NCI-H2227 (cell line): Measurements from ENCODE around the gene DEPDC1B.
"Not testable (repeated sequence)": the region's sequence is repeated elsewhere in the genome, so short reads cannot be mapped to it uniquely, and the experiment has no call there.

Source experiments
- DNase-seq: peaks from one replicate; lab custom pipeline; 2025; ENCODE audit not compliant: unreplicated experiment; lab: John Stamatoyannopoulos, UW

The DEPDC1B gene

DNA sequence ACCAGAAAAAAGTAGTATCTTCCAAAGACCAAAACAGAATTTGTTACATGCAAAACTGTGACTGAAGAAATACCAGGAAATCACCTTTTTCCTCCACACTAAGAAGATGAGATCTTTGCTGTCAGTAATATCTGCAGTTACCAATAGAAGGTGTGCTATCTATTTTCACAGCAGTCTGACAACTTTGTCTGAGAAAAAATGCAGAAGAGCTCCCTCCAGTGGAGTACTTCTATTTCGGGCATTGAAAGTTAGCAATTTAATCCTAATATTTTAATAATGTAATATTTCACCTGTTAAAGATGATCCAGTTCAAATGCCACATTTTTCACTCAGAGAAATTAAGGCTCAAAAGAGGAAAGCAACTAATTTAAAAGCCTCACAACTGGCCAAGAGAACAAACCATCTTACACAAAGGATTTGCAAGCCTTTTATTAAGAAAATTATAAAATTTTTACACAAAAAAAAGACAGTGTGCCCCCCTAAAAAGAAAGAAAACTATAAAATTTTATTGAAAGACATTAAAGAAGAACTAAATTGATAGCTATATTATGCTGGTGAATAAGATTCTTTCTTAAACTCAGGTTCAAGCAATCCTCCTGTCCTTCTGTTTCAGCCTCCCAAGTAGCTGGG is 50.6 kb downstream of the DEPDC1B start:
- peak; percentile 15 for DNase-seq

DNA sequence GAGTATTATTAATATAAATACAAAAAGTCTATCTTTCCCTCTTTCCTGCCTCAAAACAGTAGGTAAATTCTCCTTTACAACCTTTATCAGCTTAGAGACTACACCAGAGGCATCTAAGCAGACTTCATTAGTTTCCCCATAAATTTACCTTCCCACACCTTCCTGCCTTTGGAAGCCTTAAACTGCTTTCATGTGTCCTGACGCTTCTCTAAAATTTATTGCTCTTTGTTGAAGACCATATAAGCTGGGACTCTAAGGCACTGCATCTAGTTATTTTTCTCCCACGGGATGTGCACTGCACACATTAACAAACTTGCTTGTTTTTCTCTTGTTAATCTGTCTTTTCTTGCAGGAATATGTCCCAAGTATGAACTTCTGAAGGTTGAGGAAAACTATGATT is 51.8 kb downstream of the DEPDC1B start:
- DNase-seq, result no peak

DNA sequence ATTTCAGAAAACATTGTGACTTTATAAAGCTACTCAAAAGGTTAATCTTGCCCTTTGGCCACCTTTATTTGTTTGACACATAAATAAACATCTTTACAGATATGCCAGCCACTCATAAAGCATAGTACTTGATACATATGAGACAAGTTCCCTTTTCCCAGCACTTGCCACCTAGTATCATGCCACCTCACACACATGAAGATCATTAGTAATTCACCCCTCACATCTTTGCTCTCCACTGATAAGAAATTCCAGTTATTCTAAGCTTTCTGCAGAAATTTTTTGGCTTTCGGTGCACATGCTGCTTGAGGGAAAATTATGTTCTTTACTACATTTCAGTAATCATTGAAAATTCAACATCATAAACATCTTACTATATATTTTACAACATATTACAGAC is 59.1 kb downstream of the DEPDC1B start:
- no peak for DNase-seq

- no peak for DNase-seq
Observed at GRCh38 chr5:60639544-60639943, 60.4 kb downstream of the DEPDC1B start.

DNA sequence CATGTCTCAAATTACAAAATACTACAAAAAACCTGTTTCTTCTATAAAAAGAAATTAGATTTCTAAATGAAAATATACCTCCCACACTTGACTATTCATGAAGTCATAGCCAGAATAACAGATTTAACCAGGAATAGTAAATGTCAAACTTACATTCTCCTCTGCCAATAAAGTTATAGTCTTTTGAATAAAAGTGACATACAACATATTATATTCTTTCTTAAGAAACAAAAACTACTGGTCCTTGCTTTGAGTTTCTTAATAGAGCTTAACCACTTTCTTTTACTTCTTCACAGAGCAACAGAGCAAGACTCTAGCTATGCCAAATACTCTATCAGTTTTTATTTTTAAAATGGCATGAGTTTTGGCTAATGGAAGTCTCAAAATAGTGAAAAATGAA is 61.7 kb downstream of the DEPDC1B start:
- no peak for DNase-seq

DNA sequence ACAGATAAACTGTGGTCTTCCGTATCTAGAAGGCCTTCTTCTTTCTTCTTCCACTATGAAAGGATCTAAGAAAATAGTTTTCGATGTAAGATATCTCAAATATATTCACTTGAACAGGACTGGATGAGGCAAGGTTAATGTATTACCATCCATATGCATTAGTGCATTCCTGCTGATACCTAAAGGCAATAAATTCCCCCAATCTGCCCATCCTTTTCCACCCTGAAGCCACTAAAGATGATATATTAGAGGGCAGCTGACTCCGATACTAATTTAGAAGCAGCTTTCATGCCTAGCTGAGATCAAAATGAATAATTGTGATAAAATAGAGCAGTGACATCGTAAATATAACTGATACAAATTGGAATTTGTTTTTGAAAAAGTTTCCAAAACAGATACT is 63.3 kb downstream of the DEPDC1B start:
- DNase-seq, result no peak

GRCh38 chr5:60636001-60636400 is 64.0 kb downstream of the DEPDC1B start:
- DNase-seq, result no peak

- no peak for DNase-seq
Observed at GRCh38 chr5:60634051-60634450, 65.9 kb downstream of the DEPDC1B start.

- DNase-seq, result no peak
Observed at GRCh38 chr5:60633341-60633740, 66.6 kb downstream of the DEPDC1B start.

DNA sequence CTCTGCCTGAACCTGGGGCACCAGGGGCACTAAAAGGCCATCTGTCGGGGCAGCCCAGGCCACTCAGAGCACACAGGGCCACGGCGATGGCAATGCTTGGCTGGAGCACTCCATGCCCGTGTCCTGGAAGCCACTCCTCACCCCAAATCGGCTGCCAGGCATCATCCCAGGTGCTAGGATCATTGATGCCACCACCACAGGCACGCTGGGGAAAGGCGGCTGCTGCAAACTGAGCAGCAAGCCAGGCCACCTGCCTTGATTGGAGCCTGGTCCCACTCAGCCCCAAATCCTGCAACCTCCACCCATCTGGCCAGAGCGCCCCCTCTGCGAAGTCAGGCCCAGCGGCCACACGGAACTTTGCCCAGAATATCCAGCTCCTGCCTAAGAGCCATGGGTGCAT is 67.8 kb downstream of the DEPDC1B start:
- no peak for DNase-seq

DNA sequence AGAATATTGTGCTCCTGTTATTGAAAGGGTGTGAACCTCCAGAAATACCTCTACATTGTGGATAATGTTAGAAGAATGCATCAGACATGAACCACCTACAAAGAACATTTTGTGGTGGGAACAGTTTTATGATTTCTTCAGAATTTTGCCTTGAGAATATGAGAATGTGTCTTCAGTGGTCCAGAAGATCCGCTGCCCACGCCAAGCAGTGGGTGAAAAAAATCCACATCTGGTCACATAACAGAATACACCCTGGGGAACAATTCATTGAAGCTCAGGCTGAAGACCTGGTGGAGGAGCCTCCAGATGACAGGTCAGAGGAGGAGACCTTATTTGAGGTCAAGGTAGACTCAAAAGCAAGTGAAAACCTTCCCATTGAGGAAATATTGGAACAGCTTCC is 69.1 kb downstream of the DEPDC1B start:
- no peak for DNase-seq

DNA sequence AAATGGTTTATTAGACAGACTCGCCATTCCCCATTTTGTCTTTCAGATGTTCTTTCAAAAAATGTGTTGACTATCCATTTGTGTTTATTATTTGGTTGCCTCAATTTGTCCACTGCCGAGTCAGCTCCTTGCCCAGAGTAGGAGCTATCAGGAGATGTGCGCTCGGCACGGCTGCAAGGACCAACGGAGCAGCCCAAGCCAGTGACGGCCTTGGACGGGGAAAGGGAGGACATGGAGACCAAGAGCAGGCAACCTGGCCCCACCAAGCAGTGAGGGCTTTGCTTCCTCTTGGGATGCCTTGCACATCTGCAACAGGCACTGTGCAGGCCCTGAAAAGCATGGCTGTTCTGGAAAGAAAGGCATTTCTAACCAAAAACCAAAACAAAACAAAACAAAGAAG is 69.8 kb downstream of the DEPDC1B start:
- no peak for DNase-seq

- DNase-seq, result not testable (repeated sequence)
Observed at GRCh38 chr5:60624875-60625274, 75.1 kb downstream of the DEPDC1B start.

DNA sequence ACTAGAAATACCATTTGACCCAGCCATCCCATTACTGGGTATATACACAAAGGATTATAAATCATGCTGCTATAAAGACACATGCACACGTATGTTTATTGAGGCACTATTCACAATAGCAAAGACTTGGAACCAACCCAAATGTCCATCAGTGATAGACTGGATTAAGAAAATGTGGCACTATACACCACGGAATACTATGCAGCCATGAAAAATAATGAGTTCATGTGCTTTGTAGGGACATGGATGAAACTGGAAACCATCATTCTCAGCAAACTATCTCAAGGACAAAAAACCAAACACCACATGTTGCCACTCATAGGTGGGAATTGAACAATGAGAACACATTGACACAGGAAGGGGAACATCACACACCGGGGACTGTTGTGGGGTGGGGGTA is 79.2 kb downstream of the DEPDC1B start:
- DNase-seq, result not testable (repeated sequence)

DNA sequence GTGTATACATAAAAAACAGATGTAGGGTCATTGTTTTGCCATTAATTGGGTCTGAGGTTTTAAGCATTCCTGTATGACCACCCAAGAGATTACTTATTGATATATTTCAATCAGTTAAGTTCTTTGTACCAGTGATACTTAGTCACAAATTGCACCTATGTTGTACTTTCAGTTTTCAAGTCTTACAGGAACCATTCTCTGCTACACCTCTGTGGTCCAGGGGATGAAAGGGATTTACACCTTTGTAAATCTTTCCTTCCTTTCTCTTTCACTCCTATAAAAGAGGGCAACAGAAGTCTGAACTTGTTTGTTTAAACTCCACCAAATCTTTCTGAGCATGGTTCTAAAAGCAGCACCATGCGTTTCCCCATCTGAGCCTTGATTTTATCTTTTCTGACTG is 86.1 kb downstream of the DEPDC1B start:
- DNase-seq, result no peak

DNA sequence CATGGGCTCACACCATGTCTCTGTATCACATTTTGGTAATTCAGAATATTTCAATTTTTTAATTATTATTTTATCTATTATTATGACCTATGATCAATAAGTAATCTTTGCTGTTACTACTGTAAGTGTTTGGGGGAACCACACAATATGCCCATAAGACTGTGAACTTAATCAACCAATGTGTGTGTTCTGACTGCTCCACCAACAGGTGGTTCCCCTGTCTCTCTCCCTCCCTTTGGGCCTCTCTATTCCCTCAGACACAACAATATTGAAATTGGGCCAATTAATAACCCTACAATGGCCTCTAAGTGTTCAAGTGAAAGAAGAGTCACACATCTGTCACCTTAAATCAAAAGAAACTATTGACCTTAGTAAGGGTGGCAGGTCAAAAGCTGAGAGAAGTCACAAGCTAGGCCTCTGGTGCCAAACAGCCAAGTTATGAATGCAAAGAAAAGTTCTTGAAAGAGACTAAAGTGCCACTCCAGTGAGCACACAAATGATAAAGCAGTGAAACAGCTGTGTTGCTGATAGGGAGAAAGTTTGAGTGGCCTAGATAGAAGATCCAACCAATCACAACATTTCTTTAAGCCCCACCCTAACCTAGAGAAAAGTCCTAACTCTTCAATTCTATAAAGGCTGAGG is 88.7 kb downstream of the DEPDC1B start:
- no peak for DNase-seq

GRCh38 chr5:60604771-60605170 is 95.2 kb downstream of the DEPDC1B start:
- DNase-seq, result no peak

DNA sequence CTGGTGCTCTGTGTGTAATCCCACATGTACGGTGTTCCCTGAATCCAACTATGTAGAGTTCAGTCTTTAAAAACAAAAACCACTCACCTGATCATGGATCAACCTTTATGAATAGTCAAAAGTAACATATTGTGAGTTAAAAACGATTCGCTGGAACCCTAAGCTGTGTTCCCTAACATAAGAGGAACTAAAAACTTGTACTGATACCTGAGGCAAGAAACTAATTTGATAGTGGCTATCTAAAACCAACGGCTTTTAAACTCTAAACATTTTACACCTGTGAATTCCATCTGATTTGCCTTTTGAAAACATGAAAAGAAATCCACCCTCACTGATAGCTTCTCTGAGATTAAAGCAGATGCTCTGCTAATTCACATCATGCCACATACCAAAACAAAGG is 101.5 kb downstream of the DEPDC1B start:
- DNase-seq, result no peak

GRCh38 chr5:60597572-60598320 is 102.2 kb downstream of the DEPDC1B start:
- DNase-seq, result no peak

GRCh38 chr5:60594715-60595477 is 105.1 kb downstream of the DEPDC1B start:
- DNase-seq, result no peak

DNA sequence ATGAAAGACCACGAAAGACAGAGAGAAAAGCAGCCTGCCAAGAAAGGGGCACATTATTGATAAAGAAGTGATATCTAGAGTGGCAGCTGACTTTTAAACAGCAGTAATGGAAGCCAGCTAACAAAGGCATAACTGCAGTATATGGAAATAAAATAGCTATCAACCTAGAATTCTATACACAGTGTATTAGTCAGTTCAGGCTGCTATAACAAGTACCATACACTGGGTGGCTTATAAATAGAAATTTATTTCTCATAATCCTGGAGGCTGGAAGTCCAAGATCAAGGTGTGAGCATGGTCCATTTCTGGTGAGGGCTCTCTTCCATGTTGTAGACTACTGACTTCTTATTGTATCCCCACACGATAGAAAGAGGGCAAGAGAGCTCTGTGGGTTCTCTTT is 109.8 kb downstream of the DEPDC1B start:
- DNase-seq, result no peak

GRCh38 chr5:60587312-60587711 is 112.7 kb downstream of the DEPDC1B start:
- not testable (repeated sequence) for DNase-seq
